ENCODE results near the gene CAMSAP2.

GRCh38 chr1:200710166-200710565, 28.5 kb upstream of the CAMSAP2 start:
- TF ChIP-seq, protein P1, sequence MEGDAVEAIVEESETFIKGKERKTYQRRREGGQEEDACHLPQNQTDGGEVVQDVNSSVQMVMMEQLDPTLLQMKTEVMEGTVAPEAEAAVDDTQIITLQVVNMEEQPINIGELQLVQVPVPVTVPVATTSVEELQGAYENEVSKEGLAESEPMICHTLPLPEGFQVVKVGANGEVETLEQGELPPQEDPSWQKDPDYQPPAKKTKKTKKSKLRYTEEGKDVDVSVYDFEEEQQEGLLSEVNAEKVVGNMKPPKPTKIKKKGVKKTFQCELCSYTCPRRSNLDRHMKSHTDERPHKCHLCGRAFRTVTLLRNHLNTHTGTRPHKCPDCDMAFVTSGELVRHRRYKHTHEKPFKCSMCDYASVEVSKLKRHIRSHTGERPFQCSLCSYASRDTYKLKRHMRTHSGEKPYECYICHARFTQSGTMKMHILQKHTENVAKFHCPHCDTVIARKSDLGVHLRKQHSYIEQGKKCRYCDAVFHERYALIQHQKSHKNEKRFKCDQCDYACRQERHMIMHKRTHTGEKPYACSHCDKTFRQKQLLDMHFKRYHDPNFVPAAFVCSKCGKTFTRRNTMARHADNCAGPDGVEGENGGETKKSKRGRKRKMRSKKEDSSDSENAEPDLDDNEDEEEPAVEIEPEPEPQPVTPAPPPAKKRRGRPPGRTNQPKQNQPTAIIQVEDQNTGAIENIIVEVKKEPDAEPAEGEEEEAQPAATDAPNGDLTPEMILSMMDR (optimal IDR thresholded peaks at IDR 0.05 in 1 of 3, IDR thresholded peaks at IDR 0.05 in 1 of 3, conservative IDR thresholded peaks at IDR 0.05 in 1 of 3; ENCODE audit: extremely low read depth in 1 of 3, insufficient read depth in 2 of 3, low read length in 3 of 3) = no peak
- TF ChIP-seq EZH2 (IDR thresholded peaks at IDR 0.05; ENCODE audit: low read length) = no peak

Data from keratinocyte (primary cell).